ENCODE data around the gene VWA2. TPM values are rescaled to one million over a fixed set of nuclear protein-coding genes. Genes with fewer than 3 reads are reported as not detected.

The VWA2 gene
- total and polyA plus RNA-seq, 2 donors (not counting 3 experiments of a cell fraction or from before 2014, with no cell fraction given) = not detected

GRCh38 chr10:114221235-114221634 lies 17.8 kb upstream of the VWA2 start:
- no peak overlapping the region for H3K4me2 ChIP-seq (ENCODE audit: insufficient read depth, low read length)
- no peak overlapping the region for H3K27ac ChIP-seq (ENCODE audit: insufficient read depth, low read depth, low read length)
- no peak overlapping the region for H3K9ac ChIP-seq (replicated peaks; ENCODE audit: extremely low read depth, insufficient read depth, low read length)
- no peaks in the 10 kb centered on the region for H3K4me1 ChIP-seq (ENCODE audit: control insufficient read depth, extremely low read depth, insufficient read depth, low read length)
- no peaks in the 10 kb centered on the region for H4K20me1 ChIP-seq (replicated peaks; ENCODE audit: control insufficient read depth, extremely low read depth, insufficient read depth, low read length)
- FAIRE-seq (no peak), DNase-seq (ENCODE audit: low read depth, low spot score) (no peak)
- TF ChIP-seq MYC (IDR thresholded peaks at IDR 0.05; ENCODE audit: low read depth, low read length) = no peak
- no peak for TF ChIP-seq GATA2 (IDR thresholded peaks at IDR 0.05; ENCODE audit: insufficient read depth, insufficient read length, low read depth, low read length)
- no peak for TF ChIP-seq POLR2A (IDR thresholded peaks at IDR 0.05; ENCODE audit: low read depth, low read length)
- no peak for TF ChIP-seq CTCF (IDR thresholded peaks at IDR 0.05; ENCODE audit: extremely low read depth in 1 of 2, insufficient read depth in 1 of 2, low read depth in 1 of 2, low read length in 2 of 2)
- no peak for TF ChIP-seq MAX (IDR thresholded peaks at IDR 0.05; ENCODE audit: insufficient read depth, insufficient read length)
- TF ChIP-seq FOS (IDR thresholded peaks at IDR 0.05; ENCODE audit: borderline replicate concordance, insufficient read depth, low read length) = no peak
- no peak for TF ChIP-seq JUN (IDR thresholded peaks at IDR 0.05; ENCODE audit: borderline replicate concordance, insufficient read depth, insufficient read length, low read depth)
- dilution Hi-C loops (cut with MboI; ENCODE audit: extremely low pct_ligation_motif_present, low sequenced_read_pairs) = no loop called here
- BruUV-seq (replicated peaks) = no TSS peak
- no peaks in the 10 kb centered on the region for H3K9me1 ChIP-seq (replicated peaks; ENCODE audit: control insufficient read depth, extremely low read depth, insufficient read depth, low read length)
- POLR2A ChIA-PET = no interaction called here
- CTCF ChIA-PET = interaction anchor here (1.5 kb wide), 1 partner anchor 12 kb away, joined by 5 read pairs; no protein-coding TSS in a partner anchor
- no peaks in the 10 kb centered on the region for H3K9me3 ChIP-seq (replicated peaks; ENCODE audit: control insufficient read depth, insufficient read depth, low read length)
- no peak overlapping the region for H2AFZ ChIP-seq (ENCODE audit: low read depth, low read length)
- no peak overlapping the region for H3K4me3 ChIP-seq (replicated peaks in 1 of 3; ENCODE audit: insufficient read depth in 1 of 3, low read depth in 1 of 3, low read length in 3 of 3)
- intact Hi-C loops (cut with micrococcal nuclease) = no loop called here
- no peaks in the 10 kb centered on the region for H3K36me3 ChIP-seq (ENCODE audit: control insufficient read depth in 2 of 2, extremely low read depth in 1 of 2, insufficient read depth in 2 of 2, low read length in 2 of 2)
- H3K79me2 ChIP-seq (ENCODE audit: control insufficient read depth, insufficient read depth, low read length) = no peaks in the 10 kb centered on the region
- H3K27me3 ChIP-seq (ENCODE audit: control insufficient read depth in 2 of 2, insufficient read depth in 2 of 2, low read length in 2 of 2) = peaks cover 5 to 8% of the 10 kb centered on the region in 2 experiments
